HG02588 (cell line): ENCODE results near the gene TMEM131.
"Not testable (repeated sequence)": the region's sequence is repeated elsewhere in the genome, so short reads cannot be mapped to it uniquely, and the experiment has no call there.

Source experiments
- ATAC-seq: cut with Tn5 transposase; IDR thresholded peaks from one replicate; pipeline ENCODE4 v1.9.1; 2021; ENCODE audit warnings: mild to moderate bottlenecking, moderate library complexity; ENCODE audit not compliant: unreplicated experiment

Gene TMEM131

GRCh38 chr2:97714950-97715652, 280.6 kb downstream of the TMEM131 start:
- ATAC-seq: no peak

GRCh38 chr2:97714084-97714949, 281.4 kb downstream of the TMEM131 start:
- no peak for ATAC-seq

- ATAC-seq: no peak
Observed at GRCh38 chr2:97713296-97714083, 282.3 kb downstream of the TMEM131 start, which contains the start of gene ZAP70. ZAP70 (plus strand) TSS chr2:97713576; CDS start chr2:97724037, 10,461 bp downstream.

- ATAC-seq: no peak
Observed at GRCh38 chr2:97712693-97713295, 283.0 kb downstream of the TMEM131 start.

- not testable (repeated sequence) for ATAC-seq
Observed at GRCh38 chr2:97712175-97712574, 283.6 kb downstream of the TMEM131 start.

- ATAC-seq: no peak
Observed at GRCh38 chr2:97711394-97711711, 284.4 kb downstream of the TMEM131 start.

GRCh38 chr2:97708608-97709007, 287.1 kb downstream of the TMEM131 start:
- no peak for ATAC-seq

GRCh38 chr2:97708048-97708380, 287.7 kb downstream of the TMEM131 start:
- no peak for ATAC-seq

- no peak for ATAC-seq
Observed at GRCh38 chr2:97707362-97708047, 288.2 kb downstream of the TMEM131 start.

- ATAC-seq: no peak
Observed at GRCh38 chr2:97706708-97707345, 288.9 kb downstream of the TMEM131 start.
